OCI-LY7 (cell line): ENCODE results near the gene GNG3.

ENCODE experiments used
- CTCF ChIP-seq: fragments of 200-600 bp; sonication (generic); conservative IDR thresholded peaks from 2 replicates; pipeline ENCODE4 v1.5.1; 2014; ENCODE audit warnings: mild to moderate bottlenecking, antibody characterized with exemption, low read length, moderate library complexity, mixed read lengths
- EZH2phosphoT487 ChIP-seq: fragments of 200-600 bp; sonication (generic); IDR thresholded peaks from 2 replicates; pipeline ENCODE4 v1.6.1; 2018; ENCODE audit warnings: low read depth, borderline replicate concordance, mild to moderate bottlenecking, mixed run types, antibody characterized with exemption, low read length, moderate library complexity, mixed read lengths

- no peak for TF ChIP-seq CTCF
- TF ChIP-seq EZH2phosphoT487, result no peak
Observed at GRCh38 chr11:62664405-62665074, 42.9 kb upstream of the GNG3 start.
